BJ (cell line): ENCODE data around the gene TTC3. TPM values are rescaled to one million over a fixed set of nuclear protein-coding genes. Genes with fewer than 3 reads are reported as not detected.
"Not testable (repeated sequence)": the region's sequence is repeated elsewhere in the genome, so short reads cannot be mapped to it uniquely, and the experiment has no call there.

Experiments used
- CTCF ChIA-PET: fragments of 350-600 bp; formaldehyde crosslinking; extraction: SDS; loops from one replicate; lab custom pipeline; 2021; ENCODE audit warnings: antibody characterized with exemption, inconsistent platforms; lab: Yijun Ruan, JAX
- POLR2A ChIA-PET: fragments of 300-600 bp; sonication (Branson Sonifier 250); formaldehyde crosslinking; extraction: SDS; loops from one replicate; lab custom pipeline; 2021; ENCODE audit warnings: antibody characterized with exemption; lab: Charles Lee
- DNase-seq: peaks from one replicate; pipeline ENCODE4 v3.0.0-alpha.2; 2011; ENCODE audit warnings: low read depth
- H3K27me3 ChIP-seq: 2 replicates; pipeline ENCODE4 v1.6.0; 2011; ENCODE audit warnings: low read length; ENCODE audit not compliant: control insufficient read depth, insufficient read depth
- H3K36me3 ChIP-seq: 2 replicates; pipeline ENCODE4 v1.5.1; 2011; ENCODE audit warnings: low read length; ENCODE audit not compliant: control insufficient read depth, insufficient read depth
- H3K4me3 ChIP-seq: 2 replicates; pipeline ENCODE4 v1.5.1; 2011; ENCODE audit warnings: low read depth, mild to moderate bottlenecking, control low read depth, low read length
- CTCF ChIP-seq: IDR thresholded peaks from 2 replicates; pipeline ENCODE4 v1.5.1; 2011; ENCODE audit warnings: low read depth, mild to moderate bottlenecking, control low read depth, inconsistent platforms, low read length, moderate library complexity; ENCODE audit not compliant: insufficient read depth
- polyA plus RNA-seq: library from polyadenylated mRNA; depleted of rRNA; stranded (reverse); fragments of >200 nt; gene quantifications from 2 replicates; pipeline ENCODE4 v1.2.3, GENCODE V29; 2011

Gene TTC3
- polyA plus RNA-seq, 1 experiment, result 108 TPM

- DNase-seq, result no peak
- no peak for TF ChIP-seq CTCF
- peaks cover 16% of the 10 kb centered on the region for H3K36me3 ChIP-seq
- no peak overlapping the region for H3K4me3 ChIP-seq
- no peaks in the 10 kb centered on the region for H3K27me3 ChIP-seq
- CTCF ChIA-PET, result interaction anchor here (0.6 to 0.9 kb wide), 3 partner anchors 10 to 20 kb away, joined by 3 read pairs; no protein-coding TSS in a partner anchor
- POLR2A ChIA-PET, result no interaction called here
Observed at GRCh38 chr21:37136261-37136660, 63.2 kb downstream of the TTC3 start.

- Histone ChIP-seq H3K36me3 (peaks cover 15% of the 10 kb centered on the region), H3K27me3 (no peaks in the 10 kb centered on the region), H3K4me3 (no peak overlapping the region)
- ChIA-PET POLR2A (no interaction called here), CTCF (interaction anchor here (0.6 to 0.9 kb wide), 3 partner anchors 9 to 20 kb away, joined by 3 read pairs; no protein-coding TSS in a partner anchor)
- no peak for DNase-seq
- no peak for TF ChIP-seq CTCF
Observed at GRCh38 chr21:37136744-37137143, 63.7 kb downstream of the TTC3 start.

GRCh38 chr21:37139154-37139553 lies 66.1 kb downstream of the TTC3 start:
- DNase-seq, result no peak
- Histone ChIP-seq H3K27me3 (no peaks in the 10 kb centered on the region), H3K36me3 (peaks cover 12% of the 10 kb centered on the region), H3K4me3 (no peak overlapping the region)
- POLR2A ChIA-PET, result no interaction called here
- no peak for TF ChIP-seq CTCF
- CTCF ChIA-PET, result interaction anchor here (2.0 kb wide), 1 partner anchor 14 kb away, joined by 8 read pairs; no protein-coding TSS in a partner anchor

DNA sequence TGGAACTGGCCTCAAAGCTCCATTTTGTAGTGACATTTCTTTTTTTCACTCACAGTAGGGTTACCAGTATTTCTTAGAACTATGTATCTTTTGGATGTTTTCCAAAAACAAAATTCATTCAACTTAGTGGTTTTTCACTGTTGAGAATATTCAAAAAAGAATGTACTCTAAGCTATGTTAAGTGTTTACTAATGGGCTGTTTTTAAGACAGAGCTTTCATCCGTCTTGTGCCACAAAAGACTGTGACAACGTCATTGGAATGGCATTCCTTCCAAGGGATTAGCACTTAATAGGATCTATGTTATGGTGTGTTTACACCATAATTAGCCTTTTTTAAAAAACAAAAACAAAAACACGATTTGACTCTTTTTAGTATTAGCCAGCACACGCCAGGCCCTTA lies 66.8 kb downstream of the TTC3 start:
- CTCF ChIA-PET, result interaction anchor here (0.6 to 2.0 kb wide), 3 partner anchors 9 to 19 kb away, joined by 3 to 8 read pairs (median 6); no protein-coding TSS in a partner anchor
- peak; percentile 35 for DNase-seq
- no peak for TF ChIP-seq CTCF
- H3K27me3 ChIP-seq, result no peaks in the 10 kb centered on the region
- POLR2A ChIA-PET, result no interaction called here
- no peak overlapping the region for H3K4me3 ChIP-seq
- H3K36me3 ChIP-seq, result peaks cover 7% of the 10 kb centered on the region

- DNase-seq, H3K36me3 ChIP-seq, H3K27me3 ChIP-seq, CTCF ChIA-PET, H3K4me3 ChIP-seq, POLR2A ChIA-PET: not testable (repeated sequence)
Observed at GRCh38 chr21:37143392-37143791, 70.3 kb downstream of the TTC3 start.

- Histone ChIP-seq H3K36me3 (peaks cover 4% of the 10 kb centered on the region; the same call in 1 of the 2 replicates), H3K27me3 (no peaks in the 10 kb centered on the region), H3K4me3 (no peak overlapping the region)
- ChIA-PET POLR2A (interaction anchor here (0.6 kb wide), 1 partner anchor 29 kb away, joined by 3 read pairs; no protein-coding TSS in a partner anchor), CTCF (interaction anchor here (1.2 kb wide), 1 partner anchor 9 kb away, joined by 3 read pairs; no protein-coding TSS in a partner anchor)
- DNase-seq, result no peak
- no peak for TF ChIP-seq CTCF
Observed at GRCh38 chr21:37145635-37146111, 72.6 kb downstream of the TTC3 start.
